GM12878 (cell line): ENCODE results near the gene GARIN3. TPM values are rescaled to one million over a fixed set of nuclear protein-coding genes. Genes with fewer than 3 reads are reported as not detected.

Experiments used
- BRCA1 ChIP-seq: IDR thresholded peaks from 2 replicates; pipeline ENCODE4 v1.6.1; 2011; ENCODE audit warnings: low read depth, low read length, improper control_type of control experiment
- HDAC6 ChIP-seq: fragments of 200-600 bp; sonication (generic); IDR thresholded peaks from one replicate; pipeline ENCODE4 v1.8.0; 2017; ENCODE audit warnings: antibody characterized with exemption; ENCODE audit not compliant: unreplicated experiment
- NBN ChIP-seq: fragments of 450-650 bp; IDR thresholded peaks from 2 replicates; pipeline ENCODE4 v1.6.1; 2016
- POLR2A ChIP-seq: IDR thresholded peaks from 2 replicates; pipeline ENCODE4 v1.6.1; 2011; ENCODE audit warnings: low read depth, mild to moderate bottlenecking, low read length
- SP1 ChIP-seq: IDR thresholded peaks from one replicate; pipeline ENCODE4 v1.6.1; 2011; ENCODE audit warnings: low read depth, low read length
- TARDBP ChIP-seq: IDR thresholded peaks from 2 replicates; pipeline ENCODE4 v1.6.1; 2016; ENCODE audit warnings: borderline replicate concordance
- YY1 ChIP-seq: IDR thresholded peaks from 2 replicates; pipeline ENCODE4 v1.6.1; 2011; ENCODE audit warnings: low read depth, mild to moderate bottlenecking, low read length
- polyA plus RNA-seq, 11 experiments: library from polyadenylated mRNA; depleted of rRNA in 4 of 11; unstranded in 6 of 11; stranded (reverse) in 5 of 11; fragments of >200 nt; fragmentation: Nextera tagmentation in 4 of 11; fragmentation: Illumina TruSeq in 1 of 11; extraction: Ambion mirVana in 4 of 11; extraction: Trizol in 1 of 11; gene quantifications; 1 replicate in 1 of 11; 2 replicates in 10 of 11; pipeline versions ENCODE4 v1.2.1 to v1.2.3, GENCODE V29; 2011 to 2016; ENCODE audit warnings: inconsistent platforms in 2 of 11, missing spikeins in 2 of 11, low read depth in 1 of 11
- total RNA-seq, 4 experiments: library from RNA; depleted of rRNA in 3 of 4; stranded (reverse); fragments of >200 nt in 3 of 4; fragmentation: Illumina TruSeq in 1 of 4; extraction: Trizol in 1 of 4; gene quantifications; 2 replicates each; pipeline versions ENCODE4 v1.2.1 to v1.2.3, GENCODE V29; 2013 to 2021
- TF ChIP-seq, protein P1 (sequence below): IDR thresholded peaks from 2 replicates; pipeline ENCODE4 v1.6.1; 2012; ENCODE audit warnings: low read depth, low read length, improper control_type of control experiment
- TF ChIP-seq, protein P2 (sequence below): fragments of 450-650 bp; formaldehyde crosslinking; IDR thresholded peaks from 2 replicates; pipeline ENCODE4 v1.4.0; 2022; ENCODE audit warnings: mild to moderate bottlenecking, moderate library complexity
- TF ChIP-seq, protein P3 (sequence below): fragments of 450-650 bp; IDR thresholded peaks from 2 replicates; pipeline ENCODE4 v1.6.1; 2017; ENCODE audit warnings: antibody characterized with exemption, mild to moderate bottlenecking, moderate library complexity
- TF ChIP-seq, protein P4 (sequence below): fragments of 450-650 bp; IDR thresholded peaks from 2 replicates; pipeline ENCODE4 v1.6.1; 2016; ENCODE audit warnings: mild to moderate bottlenecking
- TF ChIP-seq, protein P5 (sequence below): fragments of 450-650 bp; formaldehyde crosslinking; IDR thresholded peaks from 2 replicates; pipeline ENCODE4 v1.4.0; 2020; ENCODE audit warnings: mild to moderate bottlenecking, moderate library complexity
- TF ChIP-seq, protein P6 (sequence below): IDR thresholded peaks from 2 replicates; pipeline ENCODE4 v1.6.1; 2011; ENCODE audit warnings: borderline replicate concordance, low read depth, mild to moderate bottlenecking, moderate library complexity, mixed read lengths, low read length; ENCODE audit not compliant: insufficient read depth; ENCODE audit errors: extremely low read length
- TF ChIP-seq, protein P7 (sequence below): fragments of 450-650 bp; IDR thresholded peaks from 2 replicates; pipeline ENCODE4 v1.6.1; 2018; ENCODE audit warnings: borderline replicate concordance, mild to moderate bottlenecking; ENCODE audit not compliant: partially characterized antibody

The GARIN3 gene
- total and polyA plus RNA-seq, 10 of the 15 experiments (the other 5 are each of a cell fraction or from before 2014, with no cell fraction given) = 0.15 TPM; not detected in 9

DNA sequence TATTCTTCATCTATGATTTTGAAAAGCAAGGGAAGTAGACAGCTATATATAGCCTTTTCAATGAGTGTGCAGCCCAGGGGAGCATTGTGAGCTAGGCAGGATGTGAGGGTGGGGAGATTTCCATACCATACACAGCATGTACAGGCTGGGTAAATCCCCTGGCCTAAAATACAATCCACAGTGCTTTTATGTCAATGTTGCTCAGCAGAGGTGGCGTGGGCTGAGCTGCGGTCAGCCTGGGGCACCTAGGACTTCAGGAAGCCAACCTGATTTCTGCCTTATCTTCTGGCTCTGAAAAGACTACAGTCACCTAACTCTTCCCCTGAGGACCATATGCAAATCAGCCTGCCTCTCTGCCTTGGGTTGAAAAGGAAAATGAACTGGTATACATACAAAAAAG, 6.3 kb upstream of the GARIN3 start (continued):
- TF ChIP-seq, protein P1, sequence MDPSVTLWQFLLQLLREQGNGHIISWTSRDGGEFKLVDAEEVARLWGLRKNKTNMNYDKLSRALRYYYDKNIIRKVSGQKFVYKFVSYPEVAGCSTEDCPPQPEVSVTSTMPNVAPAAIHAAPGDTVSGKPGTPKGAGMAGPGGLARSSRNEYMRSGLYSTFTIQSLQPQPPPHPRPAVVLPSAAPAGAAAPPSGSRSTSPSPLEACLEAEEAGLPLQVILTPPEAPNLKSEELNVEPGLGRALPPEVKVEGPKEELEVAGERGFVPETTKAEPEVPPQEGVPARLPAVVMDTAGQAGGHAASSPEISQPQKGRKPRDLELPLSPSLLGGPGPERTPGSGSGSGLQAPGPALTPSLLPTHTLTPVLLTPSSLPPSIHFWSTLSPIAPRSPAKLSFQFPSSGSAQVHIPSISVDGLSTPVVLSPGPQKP = no peak
- TF ChIP-seq POLR2A (no peak), YY1 (0 out of 2 replicates have a peak, but pooled peaks have one; percentile 42), NBN (peak; percentile 95), TARDBP (0 out of 2 replicates have a peak, but pooled peaks have one; percentile 54), BRCA1 (no peak), HDAC6 (no peak), SP1 (peak; percentile 83)
- TF ChIP-seq, protein P2, sequence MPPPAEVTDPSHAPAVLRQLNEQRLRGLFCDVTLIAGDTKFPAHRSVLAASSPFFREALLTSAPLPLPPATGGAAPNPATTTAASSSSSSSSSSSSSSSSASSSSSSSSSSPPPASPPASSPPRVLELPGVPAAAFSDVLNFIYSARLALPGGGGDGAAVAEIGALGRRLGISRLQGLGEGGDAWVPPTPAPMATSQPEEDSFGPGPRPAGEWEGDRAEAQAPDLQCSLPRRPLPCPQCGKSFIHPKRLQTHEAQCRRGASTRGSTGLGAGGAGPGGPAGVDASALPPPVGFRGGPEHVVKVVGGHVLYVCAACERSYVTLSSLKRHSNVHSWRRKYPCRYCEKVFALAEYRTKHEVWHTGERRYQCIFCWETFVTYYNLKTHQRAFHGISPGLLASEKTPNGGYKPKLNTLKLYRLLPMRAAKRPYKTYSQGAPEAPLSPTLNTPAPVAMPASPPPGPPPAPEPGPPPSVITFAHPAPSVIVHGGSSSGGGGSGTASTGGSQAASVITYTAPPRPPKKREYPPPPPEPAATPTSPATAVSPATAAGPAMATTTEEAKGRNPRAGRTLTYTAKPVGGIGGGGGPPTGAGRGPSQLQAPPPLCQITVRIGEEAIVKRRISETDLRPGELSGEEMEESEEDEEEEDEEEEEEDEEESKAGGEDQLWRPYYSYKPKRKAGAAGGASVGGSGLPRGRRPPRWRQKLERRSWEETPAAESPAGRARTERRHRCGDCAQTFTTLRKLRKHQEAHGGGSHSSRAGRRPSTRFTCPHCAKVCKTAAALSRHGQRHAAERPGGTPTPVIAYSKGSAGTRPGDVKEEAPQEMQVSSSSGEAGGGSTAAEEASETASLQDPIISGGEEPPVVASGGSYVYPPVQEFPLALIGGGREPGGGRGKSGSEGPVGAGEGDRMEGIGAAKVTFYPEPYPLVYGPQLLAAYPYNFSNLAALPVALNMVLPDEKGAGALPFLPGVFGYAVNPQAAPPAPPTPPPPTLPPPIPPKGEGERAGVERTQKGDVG = no peak
- TF ChIP-seq, protein P3, sequence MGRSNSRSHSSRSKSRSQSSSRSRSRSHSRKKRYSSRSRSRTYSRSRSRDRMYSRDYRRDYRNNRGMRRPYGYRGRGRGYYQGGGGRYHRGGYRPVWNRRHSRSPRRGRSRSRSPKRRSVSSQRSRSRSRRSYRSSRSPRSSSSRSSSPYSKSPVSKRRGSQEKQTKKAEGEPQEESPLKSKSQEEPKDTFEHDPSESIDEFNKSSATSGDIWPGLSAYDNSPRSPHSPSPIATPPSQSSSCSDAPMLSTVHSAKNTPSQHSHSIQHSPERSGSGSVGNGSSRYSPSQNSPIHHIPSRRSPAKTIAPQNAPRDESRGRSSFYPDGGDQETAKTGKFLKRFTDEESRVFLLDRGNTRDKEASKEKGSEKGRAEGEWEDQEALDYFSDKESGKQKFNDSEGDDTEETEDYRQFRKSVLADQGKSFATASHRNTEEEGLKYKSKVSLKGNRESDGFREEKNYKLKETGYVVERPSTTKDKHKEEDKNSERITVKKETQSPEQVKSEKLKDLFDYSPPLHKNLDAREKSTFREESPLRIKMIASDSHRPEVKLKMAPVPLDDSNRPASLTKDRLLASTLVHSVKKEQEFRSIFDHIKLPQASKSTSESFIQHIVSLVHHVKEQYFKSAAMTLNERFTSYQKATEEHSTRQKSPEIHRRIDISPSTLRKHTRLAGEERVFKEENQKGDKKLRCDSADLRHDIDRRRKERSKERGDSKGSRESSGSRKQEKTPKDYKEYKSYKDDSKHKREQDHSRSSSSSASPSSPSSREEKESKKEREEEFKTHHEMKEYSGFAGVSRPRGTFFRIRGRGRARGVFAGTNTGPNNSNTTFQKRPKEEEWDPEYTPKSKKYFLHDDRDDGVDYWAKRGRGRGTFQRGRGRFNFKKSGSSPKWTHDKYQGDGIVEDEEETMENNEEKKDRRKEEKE = no peak
- TF ChIP-seq, protein P4, sequence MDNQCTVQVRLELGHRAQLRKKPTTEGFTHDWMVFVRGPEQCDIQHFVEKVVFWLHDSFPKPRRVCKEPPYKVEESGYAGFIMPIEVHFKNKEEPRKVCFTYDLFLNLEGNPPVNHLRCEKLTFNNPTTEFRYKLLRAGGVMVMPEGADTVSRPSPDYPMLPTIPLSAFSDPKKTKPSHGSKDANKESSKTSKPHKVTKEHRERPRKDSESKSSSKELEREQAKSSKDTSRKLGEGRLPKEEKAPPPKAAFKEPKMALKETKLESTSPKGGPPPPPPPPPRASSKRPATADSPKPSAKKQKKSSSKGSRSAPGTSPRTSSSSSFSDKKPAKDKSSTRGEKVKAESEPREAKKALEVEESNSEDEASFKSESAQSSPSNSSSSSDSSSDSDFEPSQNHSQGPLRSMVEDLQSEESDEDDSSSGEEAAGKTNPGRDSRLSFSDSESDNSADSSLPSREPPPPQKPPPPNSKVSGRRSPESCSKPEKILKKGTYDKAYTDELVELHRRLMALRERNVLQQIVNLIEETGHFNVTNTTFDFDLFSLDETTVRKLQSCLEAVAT = peak; percentile 76; the same call in 1 of the 2 replicates
- TF ChIP-seq, protein P5, sequence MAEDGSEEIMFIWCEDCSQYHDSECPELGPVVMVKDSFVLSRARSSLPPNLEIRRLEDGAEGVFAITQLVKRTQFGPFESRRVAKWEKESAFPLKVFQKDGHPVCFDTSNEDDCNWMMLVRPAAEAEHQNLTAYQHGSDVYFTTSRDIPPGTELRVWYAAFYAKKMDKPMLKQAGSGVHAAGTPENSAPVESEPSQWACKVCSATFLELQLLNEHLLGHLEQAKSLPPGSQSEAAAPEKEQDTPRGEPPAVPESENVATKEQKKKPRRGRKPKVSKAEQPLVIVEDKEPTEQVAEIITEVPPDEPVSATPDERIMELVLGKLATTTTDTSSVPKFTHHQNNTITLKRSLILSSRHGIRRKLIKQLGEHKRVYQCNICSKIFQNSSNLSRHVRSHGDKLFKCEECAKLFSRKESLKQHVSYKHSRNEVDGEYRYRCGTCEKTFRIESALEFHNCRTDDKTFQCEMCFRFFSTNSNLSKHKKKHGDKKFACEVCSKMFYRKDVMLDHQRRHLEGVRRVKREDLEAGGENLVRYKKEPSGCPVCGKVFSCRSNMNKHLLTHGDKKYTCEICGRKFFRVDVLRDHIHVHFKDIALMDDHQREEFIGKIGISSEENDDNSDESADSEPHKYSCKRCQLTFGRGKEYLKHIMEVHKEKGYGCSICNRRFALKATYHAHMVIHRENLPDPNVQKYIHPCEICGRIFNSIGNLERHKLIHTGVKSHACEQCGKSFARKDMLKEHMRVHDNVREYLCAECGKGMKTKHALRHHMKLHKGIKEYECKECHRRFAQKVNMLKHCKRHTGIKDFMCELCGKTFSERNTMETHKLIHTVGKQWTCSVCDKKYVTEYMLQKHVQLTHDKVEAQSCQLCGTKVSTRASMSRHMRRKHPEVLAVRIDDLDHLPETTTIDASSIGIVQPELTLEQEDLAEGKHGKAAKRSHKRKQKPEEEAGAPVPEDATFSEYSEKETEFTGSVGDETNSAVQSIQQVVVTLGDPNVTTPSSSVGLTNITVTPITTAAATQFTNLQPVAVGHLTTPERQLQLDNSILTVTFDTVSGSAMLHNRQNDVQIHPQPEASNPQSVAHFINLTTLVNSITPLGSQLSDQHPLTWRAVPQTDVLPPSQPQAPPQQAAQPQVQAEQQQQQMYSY (CRISPR knock-in tag) = no peak
- TF ChIP-seq, protein P6, sequence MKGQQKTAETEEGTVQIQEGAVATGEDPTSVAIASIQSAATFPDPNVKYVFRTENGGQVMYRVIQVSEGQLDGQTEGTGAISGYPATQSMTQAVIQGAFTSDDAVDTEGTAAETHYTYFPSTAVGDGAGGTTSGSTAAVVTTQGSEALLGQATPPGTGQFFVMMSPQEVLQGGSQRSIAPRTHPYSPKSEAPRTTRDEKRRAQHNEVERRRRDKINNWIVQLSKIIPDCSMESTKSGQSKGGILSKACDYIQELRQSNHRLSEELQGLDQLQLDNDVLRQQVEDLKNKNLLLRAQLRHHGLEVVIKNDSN = no peak
- TF ChIP-seq, protein P7, sequence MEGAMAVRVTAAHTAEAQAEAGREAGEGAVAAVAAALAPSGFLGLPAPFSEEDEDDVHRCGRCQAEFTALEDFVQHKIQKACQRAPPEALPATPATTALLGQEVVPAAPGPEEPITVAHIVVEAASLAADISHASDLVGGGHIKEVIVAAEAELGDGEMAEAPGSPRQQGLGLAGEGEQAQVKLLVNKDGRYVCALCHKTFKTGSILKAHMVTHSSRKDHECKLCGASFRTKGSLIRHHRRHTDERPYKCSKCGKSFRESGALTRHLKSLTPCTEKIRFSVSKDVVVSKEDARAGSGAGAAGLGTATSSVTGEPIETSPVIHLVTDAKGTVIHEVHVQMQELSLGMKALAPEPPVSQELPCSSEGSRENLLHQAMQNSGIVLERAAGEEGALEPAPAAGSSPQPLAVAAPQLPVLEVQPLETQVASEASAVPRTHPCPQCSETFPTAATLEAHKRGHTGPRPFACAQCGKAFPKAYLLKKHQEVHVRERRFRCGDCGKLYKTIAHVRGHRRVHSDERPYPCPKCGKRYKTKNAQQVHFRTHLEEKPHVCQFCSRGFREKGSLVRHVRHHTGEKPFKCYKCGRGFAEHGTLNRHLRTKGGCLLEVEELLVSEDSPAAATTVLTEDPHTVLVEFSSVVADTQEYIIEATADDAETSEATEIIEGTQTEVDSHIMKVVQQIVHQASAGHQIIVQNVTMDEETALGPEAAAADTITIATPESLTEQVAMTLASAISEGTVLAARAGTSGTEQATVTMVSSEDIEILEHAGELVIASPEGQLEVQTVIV = no peak
